Astrocyte (in vitro differentiated cells and primary cell): ENCODE data around the gene CCDC120.

ENCODE experiments used
- EZH2 ChIP-seq: IDR thresholded peaks from 2 replicates; pipeline ENCODE4 v1.6.1; 2012; ENCODE audit warnings: mild to moderate bottlenecking, low read length, inconsistent platforms; ENCODE audit not compliant: insufficient read depth
- TF ChIP-seq, protein P1 (sequence below): IDR thresholded peaks from 2 replicates; pipeline ENCODE4 v1.5.1; 2011; ENCODE audit warnings: low read depth, mild to moderate bottlenecking, inconsistent platforms, low read length, moderate library complexity; ENCODE audit not compliant: insufficient read depth

DNA sequence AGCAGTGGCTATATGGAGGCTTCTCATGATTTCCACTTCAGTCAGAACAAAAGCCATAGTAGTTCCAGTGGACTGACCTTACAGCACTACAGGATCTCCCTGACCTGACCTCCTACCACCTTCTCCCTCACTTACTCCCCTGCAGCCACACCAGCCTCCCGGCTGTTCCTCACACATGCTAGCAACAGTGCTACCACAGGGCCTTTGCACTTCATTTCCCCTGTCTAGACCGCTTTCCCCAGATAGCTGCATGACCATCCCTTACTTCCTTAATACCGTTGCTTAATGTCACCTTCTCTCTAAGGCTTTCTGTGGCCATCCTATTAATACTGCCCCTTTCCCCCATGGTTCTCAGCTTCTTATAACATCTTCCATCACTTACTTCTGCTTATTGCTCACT is 51.6 kb downstream of the CCDC120 start:
- TF ChIP-seq, protein P1, sequence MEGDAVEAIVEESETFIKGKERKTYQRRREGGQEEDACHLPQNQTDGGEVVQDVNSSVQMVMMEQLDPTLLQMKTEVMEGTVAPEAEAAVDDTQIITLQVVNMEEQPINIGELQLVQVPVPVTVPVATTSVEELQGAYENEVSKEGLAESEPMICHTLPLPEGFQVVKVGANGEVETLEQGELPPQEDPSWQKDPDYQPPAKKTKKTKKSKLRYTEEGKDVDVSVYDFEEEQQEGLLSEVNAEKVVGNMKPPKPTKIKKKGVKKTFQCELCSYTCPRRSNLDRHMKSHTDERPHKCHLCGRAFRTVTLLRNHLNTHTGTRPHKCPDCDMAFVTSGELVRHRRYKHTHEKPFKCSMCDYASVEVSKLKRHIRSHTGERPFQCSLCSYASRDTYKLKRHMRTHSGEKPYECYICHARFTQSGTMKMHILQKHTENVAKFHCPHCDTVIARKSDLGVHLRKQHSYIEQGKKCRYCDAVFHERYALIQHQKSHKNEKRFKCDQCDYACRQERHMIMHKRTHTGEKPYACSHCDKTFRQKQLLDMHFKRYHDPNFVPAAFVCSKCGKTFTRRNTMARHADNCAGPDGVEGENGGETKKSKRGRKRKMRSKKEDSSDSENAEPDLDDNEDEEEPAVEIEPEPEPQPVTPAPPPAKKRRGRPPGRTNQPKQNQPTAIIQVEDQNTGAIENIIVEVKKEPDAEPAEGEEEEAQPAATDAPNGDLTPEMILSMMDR = no peak
- TF ChIP-seq EZH2 = no peak
